ACHN (cell line): ENCODE measurements around the gene ATRX.
"Not testable (repeated sequence)": the region's sequence is repeated elsewhere in the genome, so short reads cannot be mapped to it uniquely, and the experiment has no call there.

ENCODE experiments used
- DNase-seq: peaks from one replicate; pipeline ENCODE4 v3.0.0-alpha.2; 2015
- in situ Hi-C: cut with HindIII; loops from 2 replicates; pipeline ENCODE4 v1.10.0; 2017; ENCODE audit warnings: low sequenced_read_pairs, low pct_ligation_motif_present, low pct_unique_long_range_greater_than_20kb

The ATRX gene

GRCh38 chrX:77652095-77652494 is 133.9 kb downstream of the ATRX start:
- DNase-seq: no peak
- in situ Hi-C loops: no loop called here

- in situ Hi-C loops: no loop called here
- no peak for DNase-seq
These were observed 145.3 kb downstream of the ATRX start for GRCh38 chrX:77640702-77641101.

GRCh38 chrX:77639820-77640219 is 146.2 kb downstream of the ATRX start:
- DNase-seq: no peak
- in situ Hi-C loops: no loop called here

- in situ Hi-C loops: no loop called here
- no peak for DNase-seq
These were observed 147.6 kb downstream of the ATRX start for GRCh38 chrX:77638397-77638796.

- in situ Hi-C loops: no loop called here
These were observed 150.6 kb downstream of the ATRX start for GRCh38 chrX:77635373-77635772.

GRCh38 chrX:77628294-77629025 is 157.6 kb downstream of the ATRX start:
- peak; percentile 0 for DNase-seq
- in situ Hi-C loops: no loop called here

More at GRCh38 chrX:77635373-77635772, 150.6 kb downstream of the ATRX start:
- no peak for DNase-seq

- in situ Hi-C loops: no loop called here
These were observed 163.3 kb downstream of the ATRX start for GRCh38 chrX:77622672-77623071.

GRCh38 chrX:77622233-77622632 is 163.8 kb downstream of the ATRX start:
- in situ Hi-C loops: no loop called here
- no peak for DNase-seq

More at GRCh38 chrX:77622672-77623071, 163.3 kb downstream of the ATRX start:
- DNase-seq: no peak

- in situ Hi-C loops, DNase-seq: not testable (repeated sequence)
These were observed 164.6 kb downstream of the ATRX start for GRCh38 chrX:77621453-77621852.

GRCh38 chrX:77617206-77617605 is 168.8 kb downstream of the ATRX start:
- no peak for DNase-seq
- in situ Hi-C loops: no loop called here

GRCh38 chrX:77603635-77604336 is 182.2 kb downstream of the ATRX start:
- in situ Hi-C loops: no loop called here
- no peak for DNase-seq

GRCh38 chrX:77597511-77597910 is 188.5 kb downstream of the ATRX start:
- DNase-seq: no peak
- in situ Hi-C loops: no loop called here

- peak; percentile 24 for DNase-seq
- in situ Hi-C loops: no loop called here
These were observed 188.9 kb downstream of the ATRX start for GRCh38 chrX:77597090-77597489.

- DNase-seq: no peak
- in situ Hi-C loops: no loop called here
These were observed 190.2 kb downstream of the ATRX start for GRCh38 chrX:77595848-77596247.

- DNase-seq: no peak
- in situ Hi-C loops: no loop called here
These were observed 213.7 kb downstream of the ATRX start for GRCh38 chrX:77572322-77572721.

- no peak for DNase-seq
- in situ Hi-C loops: no loop called here
These were observed 220.7 kb downstream of the ATRX start for GRCh38 chrX:77565278-77565677.

GRCh38 chrX:77564823-77565222 is 221.2 kb downstream of the ATRX start:
- no peak for DNase-seq
- in situ Hi-C loops: no loop called here

GRCh38 chrX:77561372-77561771 is 224.6 kb downstream of the ATRX start:
- DNase-seq: no peak
- in situ Hi-C loops: no loop called here

- in situ Hi-C loops: no loop called here
These were observed 229.7 kb downstream of the ATRX start for GRCh38 chrX:77556276-77556675.

GRCh38 chrX:77548751-77549150 is 237.3 kb downstream of the ATRX start:
- no peak for DNase-seq
- in situ Hi-C loops: no loop called here

More at GRCh38 chrX:77556276-77556675, 229.7 kb downstream of the ATRX start:
- DNase-seq: no peak
